Cerebellar cortex (tissue), 1 donor: Measurements from ENCODE around the gene ITPRIPL2.

Experiments
- DNase-seq: peaks from one replicate; pipeline ENCODE4 v3.0.0-alpha.2; 2015; ENCODE audit warnings: low spot score

ITPRIPL2 gene

DNA sequence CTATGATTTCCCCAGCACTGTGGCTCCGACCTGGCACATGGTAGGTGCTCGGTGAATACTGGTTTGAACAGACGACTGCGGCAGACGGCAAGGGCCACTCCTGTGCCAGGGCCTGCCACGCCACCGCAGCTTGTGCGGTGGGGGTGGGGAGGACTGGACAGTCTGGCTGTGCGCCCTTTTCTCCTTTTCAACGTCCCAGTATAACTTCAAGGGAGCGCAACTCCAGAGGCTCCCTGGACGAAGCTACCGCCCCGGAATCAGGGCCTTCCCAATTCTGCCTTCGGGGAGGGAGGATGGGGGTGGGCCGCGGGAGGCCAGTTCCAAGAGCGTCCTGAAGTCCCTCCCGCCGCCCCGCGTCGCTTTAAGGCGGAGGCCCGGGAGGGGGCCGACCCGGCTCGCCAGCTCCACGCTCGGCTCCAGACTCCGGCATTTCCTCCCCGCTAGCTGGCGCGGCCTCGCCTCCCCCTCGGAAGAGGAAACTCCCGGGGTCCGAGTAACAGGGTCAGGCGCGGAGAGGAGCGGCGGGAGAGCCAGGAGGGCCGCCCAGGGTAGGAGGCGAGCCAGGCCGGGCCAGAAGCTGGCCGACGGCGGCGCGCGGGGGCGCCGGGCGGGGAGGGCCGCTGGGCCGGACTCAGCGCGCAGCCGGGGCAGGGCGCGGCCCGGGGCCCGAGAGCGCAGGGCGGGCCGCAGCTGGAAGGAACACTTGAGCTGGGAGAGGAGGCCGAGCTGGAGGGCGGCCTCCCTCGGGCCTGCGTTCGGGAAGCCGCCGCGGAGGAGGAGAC lies at the start of gene ITPRIPL2:
Gene ITPRIPL2 (plus strand): TSS at position 388 of the 782 bp plus-strand sequence. CDS start 498 bp downstream, outside the sequence.
- DNase-seq: peak; percentile 34

DNA sequence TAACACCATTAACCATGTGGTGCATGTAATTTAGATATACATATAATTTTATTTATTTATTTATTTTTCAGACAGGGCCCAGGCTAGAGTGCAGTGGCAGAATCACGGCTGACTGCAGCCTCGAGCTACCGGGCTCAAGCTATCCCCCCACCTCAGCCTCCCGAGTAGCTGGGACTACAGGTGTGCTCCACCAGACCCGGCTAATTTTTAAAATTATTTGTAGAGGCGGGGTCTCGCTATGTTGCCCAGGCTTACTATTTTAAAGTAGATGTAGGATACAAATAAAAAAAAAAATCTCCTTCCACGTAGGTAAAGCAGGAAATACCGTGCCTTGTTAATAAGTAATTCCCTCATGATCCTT lies 46.8 kb upstream of the ITPRIPL2 start:
- DNase-seq: no peak

DNA sequence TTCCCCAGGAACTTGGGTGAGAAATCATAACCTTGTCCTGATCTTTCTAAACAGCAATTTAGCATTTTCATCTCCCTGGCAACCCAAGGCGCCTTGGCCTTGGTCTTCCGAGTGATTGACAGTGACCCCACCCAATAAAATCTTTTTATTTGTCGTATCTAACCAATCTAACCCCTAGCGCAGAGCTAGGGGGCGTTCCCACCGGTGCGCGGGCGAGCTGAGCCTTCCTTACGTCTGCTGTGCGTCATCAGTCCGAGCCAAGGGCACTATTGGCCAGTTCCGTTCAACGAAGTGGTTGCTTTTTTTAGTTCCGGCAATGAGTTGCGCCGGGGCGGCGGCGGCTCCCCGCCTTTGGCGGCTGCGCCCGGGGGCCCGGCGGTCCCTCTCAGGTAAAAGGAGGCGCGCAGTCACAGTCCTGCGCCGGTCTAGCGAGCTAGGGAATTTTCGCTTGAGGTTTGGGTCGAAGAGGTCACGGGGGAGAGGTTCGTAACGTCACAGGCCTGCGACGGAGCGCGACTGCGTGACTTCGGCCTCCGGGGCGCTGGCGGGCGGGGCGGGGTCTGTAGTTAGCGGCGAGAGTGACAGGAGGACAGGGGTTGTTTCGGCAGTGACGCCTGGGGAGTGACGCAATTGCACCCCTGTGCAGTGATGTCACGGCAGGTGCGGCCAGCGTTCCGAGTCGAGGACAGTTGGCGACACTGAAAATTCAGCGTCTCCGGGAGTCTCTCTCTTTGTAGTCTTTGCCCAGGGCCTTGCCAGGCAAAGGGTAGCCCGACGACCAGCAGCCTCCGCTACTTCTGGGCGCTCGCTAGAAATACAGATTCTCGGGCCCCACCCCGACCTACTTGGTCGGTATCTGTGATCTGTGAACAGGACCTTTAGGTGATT lies 46.2 kb upstream of the ITPRIPL2 start, which contains the start of gene COQ7:
Gene COQ7 (plus strand): TSS at position 266 of the 888 bp plus-strand sequence. CDS start 51 bp downstream, at position 317.
- DNase-seq: peak; percentile 99

DNA sequence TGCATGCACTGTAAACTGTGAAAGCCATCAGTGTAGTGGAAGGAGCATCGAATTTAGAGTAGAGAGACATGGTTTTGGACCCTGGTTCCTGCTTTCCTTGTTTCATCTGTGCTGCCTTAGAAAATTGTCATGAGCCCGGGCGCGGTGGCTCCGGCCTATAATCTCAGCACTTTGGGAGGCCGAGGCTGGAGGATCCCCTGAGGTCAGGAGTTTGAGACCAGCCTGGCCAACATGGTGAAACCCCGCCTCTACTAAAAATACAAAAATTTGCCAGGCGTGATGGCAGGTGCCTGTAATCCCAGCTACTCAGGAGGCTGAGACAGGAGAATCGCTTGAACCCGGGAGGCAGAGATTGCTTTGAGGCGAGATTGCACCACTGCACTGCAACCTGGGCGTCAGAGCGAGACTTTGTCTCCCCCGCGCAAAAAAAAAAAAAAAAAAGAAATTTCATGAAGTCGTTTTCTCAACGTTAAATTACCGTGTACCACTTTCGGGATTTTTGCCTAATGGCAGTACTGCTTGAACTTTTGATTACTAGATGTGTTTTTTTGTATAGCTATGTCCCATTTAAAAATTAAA lies 45.4 kb upstream of the ITPRIPL2 start:
- DNase-seq: no peak

DNA sequence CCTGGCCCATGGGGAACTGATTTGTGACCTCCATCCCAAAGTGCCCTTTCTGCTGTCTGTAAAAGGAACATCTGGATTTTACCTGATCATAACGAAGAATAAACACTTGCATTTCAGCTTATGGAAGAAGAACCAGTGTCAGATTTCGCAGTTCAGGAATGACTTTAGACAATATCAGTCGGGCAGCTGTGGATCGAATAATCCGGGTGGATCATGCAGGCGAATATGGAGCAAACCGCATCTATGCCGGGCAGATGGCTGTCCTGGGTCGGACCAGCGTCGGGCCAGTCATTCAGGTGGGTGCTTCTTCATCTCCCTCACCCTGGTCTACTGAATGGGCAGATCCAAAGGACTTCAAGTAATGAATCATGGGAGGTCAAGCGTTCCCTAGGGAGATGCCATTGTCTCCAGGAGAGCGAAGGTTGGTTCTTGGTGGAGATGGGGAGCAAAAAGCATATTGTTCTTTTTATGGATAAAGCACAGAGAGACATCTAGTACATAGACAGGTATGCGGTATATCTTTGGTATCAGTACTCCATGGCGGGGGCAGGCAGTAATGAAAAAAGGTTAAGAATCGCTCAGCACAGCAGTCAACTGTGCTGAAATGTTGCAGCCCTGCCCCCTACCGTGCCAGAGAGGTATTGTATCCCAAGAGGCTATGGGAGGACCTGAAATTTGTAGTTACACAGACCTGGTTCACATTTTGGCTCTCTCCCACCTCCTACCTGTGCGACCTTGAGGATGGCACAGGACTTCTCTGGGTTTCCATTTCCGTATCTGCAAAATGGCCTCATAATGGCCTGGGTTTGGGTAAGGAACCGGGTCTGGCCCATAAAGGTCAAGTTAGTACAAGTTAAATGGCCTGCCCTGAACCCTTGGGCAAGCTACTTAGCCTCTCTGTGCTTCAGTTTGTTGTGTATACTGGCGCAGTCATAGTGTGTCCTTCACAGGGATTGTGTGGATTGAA lies 41.7 kb upstream of the ITPRIPL2 start:
- DNase-seq: peak; percentile 64

DNA sequence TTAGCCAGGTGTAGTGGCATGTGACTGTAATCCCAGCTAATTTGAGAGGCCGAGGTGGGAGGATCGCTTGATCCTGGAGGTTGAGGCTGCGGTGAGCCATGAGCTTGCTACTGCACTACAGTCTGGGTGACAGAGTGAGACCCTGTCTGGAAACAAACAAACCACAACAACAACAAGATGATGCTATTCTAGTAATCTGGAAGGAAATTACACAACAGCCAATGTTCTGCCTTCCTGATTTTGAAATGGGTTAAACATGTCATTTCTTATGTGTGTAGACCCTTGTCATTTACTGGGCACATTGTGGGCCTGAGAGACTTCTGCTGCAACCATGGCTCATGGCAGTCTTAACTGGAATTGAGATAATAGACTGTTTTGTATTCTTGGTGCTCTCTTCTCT lies 40.4 kb upstream of the ITPRIPL2 start:
- no peak for DNase-seq

DNA sequence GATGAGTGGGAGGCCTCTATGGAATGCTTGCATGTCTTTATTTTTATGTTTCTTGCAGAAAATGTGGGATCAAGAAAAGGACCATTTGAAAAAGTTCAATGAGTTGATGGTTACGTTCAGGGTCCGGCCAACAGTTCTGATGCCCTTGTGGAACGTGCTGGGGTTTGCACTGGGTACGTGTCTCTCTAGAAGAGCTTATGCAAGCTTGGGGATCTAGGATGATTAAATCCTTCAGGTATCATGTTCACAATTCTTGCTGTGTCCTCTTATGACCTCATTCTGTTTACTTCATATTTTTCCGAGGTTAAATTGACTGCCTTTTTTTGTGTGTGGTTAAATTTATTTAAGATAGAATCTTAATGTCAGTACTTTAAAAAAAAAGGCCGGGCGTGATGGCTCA lies 39.9 kb upstream of the ITPRIPL2 start:
- no peak for DNase-seq

DNA sequence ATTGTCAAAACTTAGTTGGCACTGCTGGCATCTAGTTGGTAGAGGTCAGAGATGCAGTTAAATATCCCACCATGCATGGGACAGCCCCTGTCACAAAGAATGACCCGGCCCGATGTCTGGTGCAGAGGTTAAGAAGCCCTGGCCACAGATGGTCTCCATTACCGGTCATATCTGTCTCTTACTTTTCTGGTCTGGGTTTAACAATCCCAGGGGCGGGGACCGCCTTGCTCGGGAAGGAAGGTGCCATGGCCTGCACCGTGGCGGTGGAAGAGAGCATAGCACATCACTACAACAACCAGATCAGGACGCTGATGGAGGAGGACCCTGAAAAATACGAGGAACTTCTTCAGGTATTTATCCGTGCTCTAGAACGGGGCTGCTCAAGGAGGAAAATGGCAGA lies 38.3 kb upstream of the ITPRIPL2 start:
- DNase-seq: no peak

DNA sequence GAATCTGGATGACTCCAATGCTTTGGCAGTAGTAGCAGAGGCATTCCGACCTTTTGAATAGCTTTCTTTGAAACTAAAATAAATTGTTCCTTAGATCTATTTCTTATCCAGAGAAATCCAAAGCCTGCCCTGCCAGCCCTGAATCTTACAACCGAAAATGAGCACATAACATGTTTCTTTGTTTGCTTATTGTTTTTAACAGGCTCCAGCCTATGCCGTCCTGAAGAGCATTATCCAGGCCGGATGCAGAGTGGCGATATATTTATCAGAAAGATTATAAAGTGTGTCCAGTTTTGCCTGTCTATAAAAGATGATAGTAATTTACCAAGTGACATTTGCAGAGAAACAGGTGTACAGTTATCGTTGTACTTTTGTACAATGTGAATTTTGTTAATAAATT lies 35.9 kb upstream of the ITPRIPL2 start:
- no peak for DNase-seq

DNA sequence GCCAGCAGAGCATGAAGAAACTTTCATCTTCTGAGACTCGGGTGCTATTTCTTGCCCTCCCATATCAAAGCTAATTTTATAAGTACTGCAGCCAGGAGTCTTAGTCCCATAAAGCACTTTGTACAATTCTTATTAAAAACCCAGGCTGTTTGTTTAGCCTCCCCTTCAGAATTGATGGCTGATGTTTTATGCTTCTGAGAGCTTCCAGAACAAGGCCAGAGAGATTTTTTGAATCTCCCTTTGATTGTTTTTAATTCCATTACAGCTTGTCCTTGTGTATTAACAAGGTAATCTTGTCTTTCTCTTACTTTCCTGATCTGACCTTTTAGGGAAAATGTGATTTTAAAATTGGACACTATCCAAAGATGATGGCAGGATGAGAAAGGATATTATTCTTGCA lies 30.1 kb upstream of the ITPRIPL2 start:
- DNase-seq: no peak

DNA sequence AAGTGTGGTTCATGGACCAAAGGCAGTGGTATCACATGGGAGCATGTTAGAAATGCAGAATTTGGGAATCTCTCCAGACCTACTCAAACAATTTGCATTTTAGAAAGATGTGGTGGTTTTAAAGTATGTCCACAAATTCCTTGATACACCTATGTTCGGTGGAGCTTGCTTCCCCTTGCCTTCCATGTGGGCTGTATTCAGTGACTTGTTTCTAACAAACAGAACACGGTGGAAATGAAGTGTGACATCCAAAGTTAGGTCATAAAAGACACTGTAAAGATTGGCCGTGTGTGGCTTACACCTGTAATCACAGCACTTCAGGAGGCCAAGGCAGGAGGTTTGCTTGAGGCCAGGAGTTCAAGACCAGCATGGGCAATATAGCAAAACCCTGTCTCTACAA lies 29.6 kb upstream of the ITPRIPL2 start:
- DNase-seq: no peak

DNA sequence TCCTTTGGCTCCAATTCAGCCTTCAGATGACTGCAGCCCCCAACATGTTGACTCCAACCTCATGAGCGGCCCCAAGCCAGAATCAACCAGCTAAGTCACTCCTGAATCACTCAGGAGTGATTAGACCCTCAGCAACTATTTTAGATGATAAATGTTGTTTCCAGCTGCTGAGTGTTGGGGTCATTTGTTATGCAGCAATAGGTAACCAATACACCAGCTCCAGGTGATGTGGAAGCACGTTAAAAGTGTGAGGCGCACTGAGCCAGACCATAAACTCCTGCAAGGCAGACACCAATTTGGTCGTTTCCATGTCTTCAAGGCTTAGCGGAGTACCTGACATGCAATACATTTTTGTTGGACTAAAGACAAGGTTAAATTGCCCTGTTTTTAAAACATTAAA lies 28.9 kb upstream of the ITPRIPL2 start:
- DNase-seq: no peak

DNA sequence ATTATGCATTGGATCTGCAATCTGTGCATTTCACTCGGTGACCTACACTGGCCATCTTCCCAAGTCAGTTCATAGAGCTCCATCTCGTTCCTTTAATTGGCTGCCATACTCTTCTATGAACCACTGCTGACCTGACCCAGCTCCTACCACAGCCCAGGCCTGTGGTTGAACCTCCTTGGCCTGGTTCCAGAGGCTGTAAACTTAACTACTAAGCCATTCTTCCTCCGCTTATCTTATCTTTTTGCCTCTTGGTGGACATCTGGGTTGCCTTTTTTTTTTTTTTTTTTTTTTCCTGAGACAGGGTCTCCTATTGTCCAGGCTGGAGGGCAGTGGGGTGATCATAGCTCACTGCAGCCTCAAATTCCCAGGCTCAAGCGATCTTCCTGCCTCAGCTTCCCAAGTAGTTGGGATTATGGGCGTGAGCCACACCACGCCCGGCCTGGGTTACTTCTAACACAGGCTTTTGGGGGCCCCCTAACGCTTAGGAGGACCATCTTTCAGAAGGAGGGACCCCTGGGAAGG lies 28.0 kb upstream of the ITPRIPL2 start:
- no peak for DNase-seq

DNA sequence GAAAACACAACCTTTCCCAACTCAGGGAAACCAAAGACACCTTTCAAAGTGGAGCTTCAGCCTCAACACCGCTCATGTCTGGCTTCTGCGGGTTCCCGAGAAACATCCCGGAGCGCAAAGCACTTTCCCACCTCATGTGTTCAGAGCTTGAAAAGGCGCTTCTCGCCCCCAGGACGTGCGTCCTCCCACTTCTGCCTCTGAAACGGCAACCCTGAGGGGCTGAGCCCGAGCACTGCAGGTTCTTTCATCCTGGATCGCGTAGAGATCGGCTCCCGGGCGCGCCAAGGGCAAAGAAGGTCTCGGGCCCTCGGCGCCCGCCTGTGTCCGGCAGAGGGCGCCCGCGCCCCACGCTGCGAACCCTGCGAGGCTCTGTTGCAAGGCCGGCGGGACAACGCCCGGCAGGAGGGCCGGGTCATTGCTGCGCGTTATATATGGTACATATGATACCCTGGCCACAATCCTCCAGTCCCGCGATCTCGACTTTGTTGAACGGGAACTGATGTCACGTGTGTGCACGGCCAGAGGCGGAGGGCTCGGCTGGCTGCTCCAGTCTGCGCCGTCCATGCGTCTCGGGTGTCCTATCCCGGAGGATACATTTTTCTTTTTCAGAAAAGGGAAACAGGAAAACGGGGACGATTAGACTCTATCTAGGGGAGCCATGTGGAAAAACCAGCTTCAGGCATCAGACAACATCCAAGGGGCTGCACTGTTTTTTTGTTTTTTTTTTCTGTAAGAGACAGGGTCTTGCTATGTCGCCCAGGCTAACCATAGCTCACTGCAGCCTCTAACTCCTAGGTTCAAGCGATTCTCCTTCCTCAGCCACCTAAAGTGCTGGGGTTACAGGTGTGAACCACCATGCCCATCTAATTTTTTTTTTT lies 27.2 kb upstream of the ITPRIPL2 start:
- DNase-seq: peak; percentile 71

DNA sequence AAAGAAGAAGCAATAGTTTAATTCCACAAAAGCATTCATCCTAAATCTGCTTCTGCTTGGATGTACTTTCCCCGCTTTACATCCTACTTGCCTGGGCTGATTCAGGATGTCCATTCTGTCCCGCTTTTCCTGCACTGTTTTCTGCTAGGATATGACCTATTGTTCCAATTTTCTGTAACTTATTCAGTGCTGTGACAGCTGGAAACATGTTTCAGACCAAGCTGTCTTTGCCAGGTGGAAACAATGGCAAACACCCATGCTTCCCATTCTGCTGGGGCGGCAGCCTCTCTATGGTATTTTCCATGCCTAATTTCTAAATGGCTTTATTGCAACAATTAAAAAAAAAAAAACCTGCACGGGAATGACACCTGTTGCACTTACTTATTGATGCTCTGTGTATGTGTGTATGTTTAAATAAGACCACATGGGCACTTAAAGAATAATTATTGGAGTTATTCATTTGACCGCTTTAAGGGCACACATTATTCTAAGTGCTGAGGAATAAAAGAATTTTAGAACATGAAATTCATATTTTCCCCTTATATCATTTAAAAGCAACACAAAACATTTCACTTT lies 25.3 kb upstream of the ITPRIPL2 start:
- DNase-seq: no peak

DNA sequence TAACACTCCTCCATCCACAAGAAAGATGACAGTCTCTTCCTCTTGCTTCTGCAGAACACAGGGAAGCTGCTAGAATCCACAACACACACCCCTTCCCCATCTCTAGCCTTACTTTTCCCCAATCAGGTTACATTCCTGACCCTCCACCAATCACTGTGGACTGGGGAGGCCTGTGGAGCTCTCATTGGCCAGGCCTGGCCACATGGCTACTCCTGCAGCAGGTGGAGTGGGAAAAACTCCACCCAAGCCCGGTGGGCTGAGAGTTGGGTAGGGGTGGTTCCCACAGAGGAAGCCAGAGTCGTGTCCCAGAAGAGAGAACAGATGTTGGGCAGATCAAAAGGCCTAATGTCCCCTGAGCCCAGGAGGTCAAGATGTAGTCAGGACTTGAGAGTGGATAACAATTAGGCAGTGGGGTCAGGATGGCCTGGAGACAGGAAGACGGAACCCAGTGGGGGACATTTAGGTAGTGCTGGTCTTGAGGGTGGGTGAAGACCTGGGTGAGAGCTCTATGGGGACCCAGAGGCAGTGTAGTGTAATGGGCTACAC lies 24.3 kb upstream of the ITPRIPL2 start:
- no peak for DNase-seq

DNA sequence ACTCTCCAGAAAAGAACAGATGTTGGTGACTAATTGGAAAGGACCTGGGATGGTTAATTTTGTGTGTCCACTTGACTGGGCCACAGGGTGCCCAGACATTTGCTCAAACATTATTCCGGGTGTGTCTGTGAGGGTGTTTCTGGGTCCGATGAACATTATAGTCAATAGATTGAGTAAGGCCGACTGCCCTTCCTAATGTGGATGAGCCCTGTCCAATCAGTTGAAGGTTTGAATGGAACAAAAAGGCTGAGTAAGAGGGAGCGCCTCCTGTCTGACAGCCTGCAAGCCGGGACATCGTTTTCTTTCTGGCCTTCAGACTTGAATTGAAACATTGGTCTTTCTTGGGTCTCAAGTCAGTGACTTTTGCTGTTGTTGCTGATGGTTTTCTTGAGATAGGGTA lies 22.8 kb upstream of the ITPRIPL2 start:
- no peak for DNase-seq

DNA sequence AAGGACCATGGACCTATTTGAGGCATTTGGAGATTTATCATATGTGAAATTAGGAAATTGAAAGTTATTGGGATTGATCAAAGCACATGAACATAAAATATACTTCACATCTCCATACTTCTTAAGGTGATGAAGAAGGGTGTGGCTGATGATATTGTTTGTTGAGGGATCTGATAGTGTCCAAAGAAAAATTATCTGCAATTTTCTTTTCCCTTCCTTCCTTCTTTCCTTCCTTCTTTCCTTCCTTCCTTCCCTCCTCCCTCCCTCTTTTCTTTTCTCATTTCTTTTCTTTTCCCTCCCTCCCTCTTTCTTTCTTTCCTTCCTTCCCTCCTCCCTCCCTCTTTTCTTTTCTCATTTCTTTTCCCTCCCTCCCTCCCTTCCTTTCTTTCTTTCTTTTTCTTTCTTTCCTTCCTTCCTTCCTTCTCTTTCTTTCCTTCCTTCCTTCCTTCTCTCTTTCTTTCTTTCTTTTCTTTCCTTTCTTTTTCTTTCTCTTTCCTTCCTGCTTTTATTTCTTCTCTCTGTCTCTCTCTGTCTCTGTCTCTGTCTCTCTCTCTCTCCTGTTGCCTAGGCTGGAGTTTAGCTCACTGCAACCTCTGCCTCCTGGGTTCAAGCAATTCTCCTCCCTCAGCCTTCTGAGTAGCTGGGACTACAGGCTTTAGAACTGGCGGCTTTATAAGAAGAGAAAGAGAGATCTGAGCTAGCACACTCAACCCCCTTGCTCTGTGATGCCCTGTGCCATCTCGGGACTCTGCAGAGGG lies 20.9 kb upstream of the ITPRIPL2 start:
- no peak for DNase-seq
